Panc1 (cell line): ENCODE results near the gene SETDB1. TPM values are rescaled to one million over a fixed set of nuclear protein-coding genes. Genes with fewer than 3 reads are reported as not detected.

ENCODE experiments used
- ATAC-seq: fragments of 200-7000 bp; cut with Tn5 transposase; 2 replicates; pipeline ENCODE4 v1.9.1; 2020; ENCODE audit warnings: mild to moderate bottlenecking, moderate library complexity
- BruUV-seq: library from RNA; stranded (reverse); fragments of 400-500 nt; replicated peaks from 2 replicates; lab custom pipeline; 2021; lab: Mats Ljungman, UMichigan
- CTCF ChIA-PET: fragments of 300-600 bp; sonication (Branson Sonifier 250); formaldehyde crosslinking; loops from one replicate; lab custom pipeline; 2022; ENCODE audit warnings: antibody characterized with exemption; lab: Charles Lee
- POLR2A ChIA-PET: fragments of 300-600 bp; sonication (Branson Sonifier 250); formaldehyde crosslinking; loops from one replicate; lab custom pipeline; 2022; ENCODE audit warnings: antibody characterized with exemption; lab: Charles Lee
- DNase-seq: peaks from one replicate; pipeline ENCODE4 v3.0.0-alpha.2; 2010; ENCODE audit warnings: low read depth, low spot score
- H3K27ac ChIP-seq: 2 replicates; pipeline ENCODE4 v1.5.1; 2011; ENCODE audit warnings: mild to moderate bottlenecking, low read length, inconsistent platforms
- H3K27me3 ChIP-seq: fragments of 200-500 bp; sonication (Bioruptor generic); 2 replicates; pipeline ENCODE4 v1.6.0; 2014; ENCODE audit warnings: low read length, inconsistent platforms; ENCODE audit not compliant: control insufficient read depth, insufficient read depth
- H3K36me3 ChIP-seq: fragments of 200-500 bp; sonication (Bioruptor generic); 2 replicates; pipeline ENCODE4 v1.5.1; 2014; ENCODE audit warnings: inconsistent platforms, mild to moderate bottlenecking, low read length, moderate library complexity; ENCODE audit not compliant: control insufficient read depth, insufficient read depth
- H3K4me1 ChIP-seq: 2 replicates; pipeline ENCODE4 v1.5.1; 2011; ENCODE audit warnings: inconsistent platforms, mild to moderate bottlenecking, low read length, moderate library complexity; ENCODE audit not compliant: control insufficient read depth, insufficient read depth
- H3K4me3 ChIP-seq, 2 experiments: 2 replicates each; pipeline ENCODE4 v1.5.1; 2011 to 2012; ENCODE audit warnings: low read depth in 2 of 2, low read length in 2 of 2, mild to moderate bottlenecking in 2 of 2, inconsistent platforms in 1 of 2, moderate library complexity in 1 of 2
- H3K9me3 ChIP-seq: fragments of 200-500 bp; sonication (Bioruptor generic); 2 replicates; pipeline ENCODE4 v1.5.1; 2014; ENCODE audit warnings: low read depth, mild to moderate bottlenecking, inconsistent platforms, low read length, moderate library complexity; ENCODE audit not compliant: control insufficient read depth, insufficient read depth
- CTCF ChIP-seq: fragments of 450-650 bp; IDR thresholded peaks from 2 replicates; pipeline ENCODE4 v1.5.1; 2017; ENCODE audit warnings: mild to moderate bottlenecking
- POLR2AphosphoS5 ChIP-seq: IDR thresholded peaks from 2 replicates; pipeline ENCODE4 v1.6.1; 2012; ENCODE audit warnings: mild to moderate bottlenecking, low read depth, low read length, moderate library complexity
- REST ChIP-seq, 2 experiments: IDR thresholded peaks; 2 replicates each; pipeline ENCODE4 v1.6.1; 2011 to 2012; ENCODE audit warnings: low read depth in 2 of 2, control low read depth in 1 of 2, low read length in 1 of 2, mild to moderate bottlenecking in 1 of 2, moderate library complexity in 1 of 2; ENCODE audit not compliant: insufficient read depth in 1 of 2
- SIN3A ChIP-seq: IDR thresholded peaks from 2 replicates; pipeline ENCODE4 v1.6.1; 2012; ENCODE audit warnings: low read depth, mild to moderate bottlenecking, low read length, moderate library complexity, borderline replicate concordance; ENCODE audit not compliant: insufficient read depth
- TCF7L2 ChIP-seq: IDR thresholded peaks from 2 replicates; pipeline ENCODE4 v1.6.1; 2011; ENCODE audit warnings: mild to moderate bottlenecking, low read depth, low read length, inconsistent platforms
- in situ Hi-C: cut with HindIII; loops from 2 replicates; pipeline ENCODE4 v1.10.0; 2016; ENCODE audit warnings: low sequenced_read_pairs, low pct_unique_long_range_greater_than_20kb
- intact Hi-C: fragments of 100-400 bp; cut with micrococcal nuclease; formaldehyde crosslinking; loops from one replicate; pipeline ENCODE4 v1.10.0; 2022; ENCODE audit not compliant: unreplicated experiment
- total RNA-seq: library from RNA; stranded (reverse); gene quantifications from one replicate; pipeline ENCODE4 v1.2.1, GENCODE V29; 2021; ENCODE audit not compliant: unreplicated experiment

The SETDB1 gene
- total RNA-seq, 1 experiment from 2014 or later = 43.3 TPM

GRCh38 chr1:150973836-150974579 is 47.8 kb downstream of the SETDB1 start:
- TF ChIP-seq REST (IDR thresholded peaks at IDR 0.05; ENCODE audit: insufficient read depth in 1 of 2, low read depth in 2 of 2, low read length in 1 of 2) (no peak), POLR2AphosphoS5 (no peak), CTCF (no peak), SIN3A (no peak), TCF7L2 (no peak)
- Histone ChIP-seq H3K27ac (peak overlapping the region; percentile 96), H3K36me3 (peaks cover under 1% of the 10 kb centered on the region), H3K4me1 (peaks cover 64% of the 10 kb centered on the region), H3K27me3 (no peaks in the 10 kb centered on the region), H3K4me3 (peak overlapping the region; percentile 81 to 89), H3K9me3 (no peaks in the 10 kb centered on the region)
- no TSS peak for BruUV-seq
- POLR2A ChIA-PET = interaction anchor here (0.6 to 0.9 kb wide), 3 partner anchors 32 to 586 kb away, joined by 3 to 4 read pairs (median 3); no protein-coding TSS in a partner anchor
- CTCF ChIA-PET = interaction anchor here (0.7 kb wide), 1 partner anchor 41 kb away, joined by 7 read pairs; no protein-coding TSS in a partner anchor
- intact Hi-C loops = no loop called here
- no peak for DNase-seq
- in situ Hi-C loops = no loop called here
- ATAC-seq = peak; percentile 13; the same call in 1 of the 2 replicates

GRCh38 chr1:150974580-150975478 is 48.7 kb downstream of the SETDB1 start, which contains the start of gene CERS2:
CERS2 (minus strand) TSS chr1:150974835; CDS start chr1:150969090, 5,745 bp downstream.
- ChIA-PET POLR2A (interaction anchor here (0.6 kb wide), 1 partner anchor 587 kb away, joined by 4 read pairs; no protein-coding TSS in a partner anchor), CTCF (interaction anchor here (0.7 kb wide), 1 partner anchor 42 kb away, joined by 7 read pairs; no protein-coding TSS in a partner anchor)
- in situ Hi-C loops = no loop called here
- peak; percentile 67 for ATAC-seq
- Histone ChIP-seq H3K27me3 (no peaks in the 10 kb centered on the region), H3K4me3 (peak within 1 kb of the TSS; percentile 81 to 89), H3K4me1 (peaks cover 70% of the 10 kb centered on the region), H3K9me3 (no peaks in the 10 kb centered on the region), H3K36me3 (no peaks in the 10 kb centered on the region; the same call in 1 of the 2 replicates), H3K27ac (peak within 1 kb of the TSS; percentile 98)
- DNase-seq = no peak
- peak; percentile 22; the same call in 1 of the 2 replicates for TF ChIP-seq POLR2AphosphoS5
- TF ChIP-seq CTCF = no peak
- no peak for TF ChIP-seq REST (IDR thresholded peaks at IDR 0.05; ENCODE audit: insufficient read depth in 1 of 2, low read depth in 2 of 2, low read length in 1 of 2)
- no TSS peak for BruUV-seq
- intact Hi-C loops = no loop called here
